HG02763 (cell line): Measurements from ENCODE around the gene S1PR3.
"Not testable (repeated sequence)": the region's sequence is repeated elsewhere in the genome, so short reads cannot be mapped to it uniquely, and the experiment has no call there.

Experiments used
- ATAC-seq: cut with Tn5 transposase; IDR thresholded peaks from one replicate; pipeline ENCODE4 v1.9.1; 2021; ENCODE audit warnings: mild to moderate bottlenecking, moderate library complexity; ENCODE audit not compliant: unreplicated experiment

Gene S1PR3

DNA sequence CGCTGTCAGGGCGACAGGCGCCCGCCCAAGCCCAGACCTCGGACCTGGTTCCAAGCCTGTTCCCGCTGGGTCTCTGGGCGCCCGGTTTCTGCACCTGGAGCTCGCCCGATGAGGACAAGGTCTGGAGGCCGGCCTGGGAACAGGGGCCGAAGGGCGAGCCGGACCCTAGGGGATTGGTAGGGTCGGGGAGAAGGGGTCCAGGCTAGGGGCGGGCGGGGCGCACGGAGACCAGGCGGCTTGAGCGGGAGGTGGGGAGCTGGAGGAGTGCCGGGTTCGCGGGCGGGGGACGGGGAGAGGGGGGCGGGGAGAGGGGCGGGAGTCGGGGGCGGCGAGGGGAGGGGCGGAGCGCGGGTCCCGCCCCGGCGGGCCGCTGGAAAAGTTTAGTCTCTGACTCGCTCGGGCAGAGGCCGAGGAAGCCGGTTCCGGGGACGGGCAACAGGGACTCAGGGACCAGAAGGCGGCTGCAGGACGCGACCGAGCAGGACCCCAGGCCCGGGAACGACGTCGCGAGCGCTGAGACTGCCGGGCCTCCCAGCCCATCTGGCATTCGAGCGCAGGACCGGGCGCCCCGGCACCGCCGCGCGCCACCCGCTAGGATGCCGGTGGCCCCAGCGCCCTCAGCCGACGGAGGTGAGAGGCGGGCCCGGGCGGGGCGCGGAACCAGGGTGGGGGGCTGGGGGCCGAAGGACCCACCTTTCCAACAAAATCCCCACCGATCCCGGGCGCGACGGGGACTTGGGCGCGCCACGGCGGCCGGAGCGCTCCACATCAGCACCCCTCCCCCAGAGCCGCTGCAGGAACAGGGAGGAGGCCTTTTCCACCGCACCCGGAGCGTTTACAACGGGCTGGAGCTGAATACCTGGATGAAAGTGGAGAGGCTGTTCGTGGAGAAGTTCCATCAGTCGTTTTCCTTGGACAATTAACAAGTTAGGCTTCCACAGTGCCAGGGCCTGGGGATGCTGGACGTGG is at the start of gene S1PR3:
S1PR3 (plus strand) TSS at position 403 of the 969 bp plus-strand sequence. CDS start 9,733 bp downstream, outside the sequence.
- ATAC-seq: no peak

DNA sequence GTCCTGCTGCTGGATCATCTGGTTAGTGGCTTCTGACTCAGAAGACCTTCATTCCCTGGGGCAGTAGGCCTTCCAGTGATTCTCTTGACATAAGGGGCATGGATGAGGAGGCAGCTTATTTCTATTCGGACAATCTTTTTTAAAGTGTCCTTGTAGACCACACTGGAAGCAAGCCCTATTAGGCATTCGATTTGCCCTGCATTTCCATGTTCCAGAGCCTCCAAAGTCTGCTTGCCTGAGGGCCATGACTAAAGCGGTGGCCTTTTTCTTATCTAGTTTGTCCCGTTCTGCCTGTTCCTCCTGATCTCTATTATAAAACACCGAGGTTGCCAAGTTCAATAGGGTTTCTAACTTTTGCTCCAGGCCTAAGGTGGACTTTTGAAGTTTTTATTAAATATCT is 49.7 kb upstream of the S1PR3 start:
- ATAC-seq: not testable (repeated sequence)

DNA sequence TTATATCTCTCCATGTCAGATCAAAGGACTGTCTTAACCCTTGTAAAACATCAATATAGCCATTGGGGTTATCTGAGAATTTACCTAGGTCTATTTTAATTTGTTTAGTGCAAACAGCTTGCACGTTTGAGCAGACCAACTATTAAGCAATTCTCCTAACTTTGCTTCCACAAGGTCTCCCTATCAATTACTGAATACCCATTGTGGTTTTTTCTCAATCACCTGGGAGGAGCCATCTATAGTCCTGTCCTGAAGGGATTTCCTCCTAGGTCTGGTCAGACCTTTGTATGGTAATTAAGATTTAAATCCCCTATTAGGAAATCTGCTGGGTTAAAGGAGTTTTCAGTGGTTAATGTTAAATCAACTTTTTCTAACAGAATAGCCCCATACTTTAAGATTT is 48.9 kb upstream of the S1PR3 start:
- no peak for ATAC-seq

DNA sequence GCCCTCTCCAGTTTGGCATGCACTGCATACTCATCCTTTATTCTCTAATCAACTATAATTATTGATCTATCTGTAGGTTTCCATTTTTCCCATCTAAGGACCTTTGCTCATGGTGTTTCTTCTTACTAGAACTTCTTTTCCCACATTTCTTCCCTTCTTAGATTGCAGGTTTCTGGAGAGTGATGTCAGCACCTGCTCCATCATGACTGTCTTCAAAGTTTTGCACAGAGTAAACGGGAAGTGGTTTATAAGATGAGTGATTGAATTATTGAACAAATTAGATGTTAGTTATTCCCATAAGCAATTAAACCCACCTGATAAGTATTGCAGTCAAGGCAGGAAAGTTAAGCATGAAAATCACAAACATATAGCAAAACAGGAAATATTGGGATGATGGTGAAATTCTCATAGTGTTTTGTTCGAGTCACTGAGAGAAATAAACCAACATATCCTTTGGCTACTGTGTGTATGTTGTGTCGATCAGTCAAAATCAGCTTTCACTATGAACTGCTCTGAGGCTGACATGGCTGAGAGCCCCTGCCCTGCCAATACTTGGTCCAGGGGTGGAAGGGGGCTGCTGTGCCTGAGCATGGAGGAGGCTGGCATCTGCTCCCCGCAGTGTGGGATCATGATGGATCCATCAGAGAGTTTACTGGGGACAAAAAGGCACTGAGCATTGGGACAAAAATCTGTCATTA is 45.5 kb upstream of the S1PR3 start:
- no peak for ATAC-seq

DNA sequence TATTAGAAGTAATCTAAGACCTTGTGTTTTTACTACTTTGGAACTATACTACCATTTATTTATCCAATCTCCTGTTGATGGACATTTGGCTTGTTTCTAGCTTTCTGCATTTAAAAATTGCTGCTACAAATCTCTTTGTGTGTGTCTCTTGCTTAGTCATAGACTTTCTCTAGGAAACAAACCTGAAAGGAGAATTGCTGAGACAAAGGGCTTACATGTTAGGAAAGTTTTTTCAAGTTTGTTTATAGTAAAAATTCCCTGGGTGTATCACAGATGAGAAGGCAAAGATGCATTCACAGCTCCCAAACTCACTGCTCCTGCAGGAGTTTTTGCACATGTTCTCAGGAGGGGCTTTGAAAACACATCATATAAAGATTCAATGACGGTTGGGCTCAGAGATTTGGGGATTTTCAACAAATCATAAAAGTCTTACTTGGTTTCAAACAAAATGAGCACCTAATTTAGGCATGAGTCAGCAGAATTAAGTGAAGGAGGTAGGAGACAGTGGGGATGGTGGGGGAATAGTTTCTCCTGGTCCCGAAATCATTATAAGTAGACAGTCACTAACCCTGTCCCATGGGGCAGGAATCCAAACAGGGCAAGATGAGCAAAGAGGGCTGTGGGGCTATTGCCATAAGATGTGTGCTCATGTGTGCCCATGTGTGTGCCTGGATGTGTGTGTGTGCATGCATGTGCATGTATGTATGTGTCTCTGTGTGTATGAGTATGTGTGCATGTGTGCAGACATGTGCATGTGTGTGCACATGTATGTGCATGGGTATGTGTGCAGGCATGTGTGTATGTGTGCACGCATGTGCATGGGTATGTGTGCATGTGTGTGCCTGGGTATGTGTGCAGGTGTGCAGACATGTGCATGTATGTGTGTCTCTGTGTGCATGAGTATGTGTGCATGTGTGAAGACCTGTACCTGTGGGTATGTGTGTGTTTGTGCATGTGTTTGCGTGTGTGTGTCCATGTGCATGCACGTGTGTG is 43.4 kb upstream of the S1PR3 start:
- ATAC-seq: no peak

DNA sequence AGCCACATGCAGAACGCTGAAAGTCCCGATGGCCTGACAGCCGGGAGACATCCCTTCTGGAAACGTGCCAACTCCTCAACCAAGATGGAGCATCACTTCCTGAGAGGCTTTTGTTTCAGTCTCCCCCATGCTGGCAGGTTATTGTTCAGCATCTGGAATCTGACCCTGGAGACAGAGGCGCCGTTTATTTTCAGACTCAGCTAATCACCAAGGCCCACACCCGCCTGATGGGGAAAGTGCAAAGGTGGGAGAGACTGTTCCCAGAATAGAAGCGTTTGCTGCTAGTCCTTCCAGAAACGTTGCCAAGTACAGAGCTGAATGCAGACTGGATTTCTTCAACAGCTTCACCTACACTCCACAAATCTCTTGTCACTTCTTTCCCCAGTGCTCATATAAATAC is 41.8 kb upstream of the S1PR3 start:
- ATAC-seq: no peak

DNA sequence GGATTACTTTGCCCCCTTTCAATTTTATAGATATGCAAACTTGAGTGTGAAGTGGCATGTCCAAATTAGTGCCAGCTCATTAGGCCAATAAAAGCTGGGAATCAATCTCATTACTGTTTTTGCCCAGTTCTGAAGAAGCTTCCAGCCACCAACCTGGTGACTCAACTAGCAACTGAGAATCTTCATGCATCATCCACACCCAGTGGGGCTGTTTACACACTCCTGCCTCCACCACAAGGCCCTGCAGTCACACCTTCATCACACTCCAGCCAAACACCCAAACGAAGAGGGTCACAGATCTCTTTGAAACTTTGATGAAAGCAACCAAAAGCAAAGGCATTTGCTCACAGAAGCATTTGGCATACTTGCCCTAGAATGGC is 41.3 kb upstream of the S1PR3 start:
- no peak for ATAC-seq

DNA sequence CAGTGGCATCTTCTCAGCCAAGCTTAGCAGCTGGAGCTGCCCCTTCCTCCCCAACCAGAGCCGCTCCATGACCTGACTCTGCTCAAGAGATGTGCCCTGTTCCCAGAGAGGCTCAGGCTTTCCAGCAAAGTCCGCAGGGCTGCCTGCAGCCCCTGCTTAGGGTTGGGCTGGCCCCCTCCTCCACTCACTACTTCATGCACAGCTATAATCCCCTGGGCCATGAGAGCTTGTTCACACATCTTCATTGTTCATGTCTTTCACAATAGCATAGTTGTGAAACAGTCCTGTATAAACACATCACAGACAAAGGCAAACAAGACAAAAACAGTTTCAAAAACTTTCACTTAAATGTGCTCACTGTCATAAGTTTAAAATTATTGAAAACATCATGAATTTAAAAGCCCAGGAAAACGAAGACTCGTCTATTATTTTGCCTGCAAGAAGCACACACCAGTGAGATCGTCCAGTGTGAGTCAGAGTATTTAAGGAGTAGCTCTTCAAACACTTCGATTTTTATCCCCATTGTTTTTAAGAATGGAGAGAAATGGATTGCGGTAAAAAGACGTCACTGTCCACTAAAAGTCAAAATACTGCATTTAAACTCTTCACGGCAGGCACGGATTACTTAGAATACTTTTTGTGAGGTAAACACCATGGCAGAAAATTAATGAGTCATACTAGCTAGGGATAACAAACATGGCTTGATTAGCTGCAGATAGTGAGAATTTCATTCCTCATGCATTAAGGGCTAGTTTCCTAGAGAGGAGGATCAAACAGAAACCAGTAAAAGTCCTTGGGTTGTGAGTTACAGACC is 40.7 kb upstream of the S1PR3 start:
- no peak for ATAC-seq

DNA sequence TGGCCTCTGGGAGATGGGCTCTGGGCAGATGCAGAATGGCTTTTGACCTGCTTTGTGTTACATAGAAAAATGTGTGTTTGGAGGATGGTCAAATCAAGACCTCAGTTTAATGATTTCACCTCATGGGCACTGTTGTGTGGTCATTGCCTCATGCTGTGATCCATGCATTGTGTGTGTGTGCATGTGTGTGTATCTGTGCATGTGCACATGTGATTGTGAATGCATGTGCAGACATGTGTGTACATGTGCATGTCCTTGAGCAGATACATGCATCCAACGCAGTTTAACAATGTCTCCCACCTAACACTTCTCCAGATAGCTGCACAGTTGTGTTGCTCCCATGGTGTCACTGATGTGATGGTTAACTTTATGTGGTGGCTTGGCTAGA is 40.1 kb upstream of the S1PR3 start:
- no peak for ATAC-seq

DNA sequence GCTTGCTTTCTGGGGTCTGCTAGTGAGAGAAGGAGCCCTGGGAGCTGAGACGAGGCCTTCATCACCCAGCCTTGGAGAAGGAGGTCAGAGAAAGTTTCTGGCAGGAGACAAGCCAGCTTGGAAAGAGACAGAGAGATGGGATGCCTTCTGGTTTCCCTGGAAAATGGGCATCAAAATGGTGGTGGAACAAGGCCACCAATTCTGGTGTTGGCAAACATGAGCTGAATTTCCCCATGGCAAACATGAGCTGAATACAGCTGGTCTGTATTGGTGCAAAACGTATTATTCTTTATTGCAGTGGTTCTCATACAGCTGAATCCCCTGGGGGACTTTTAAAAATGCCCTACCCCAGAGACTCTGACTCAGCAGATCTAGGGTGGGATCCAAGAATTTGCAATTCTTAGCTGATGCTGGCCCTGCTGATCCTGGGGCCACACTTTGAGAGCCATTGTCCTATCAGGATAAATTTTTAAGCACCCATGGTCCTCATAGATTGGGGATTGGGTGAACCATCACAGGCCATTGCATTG is 39.1 kb upstream of the S1PR3 start:
- no peak for ATAC-seq

DNA sequence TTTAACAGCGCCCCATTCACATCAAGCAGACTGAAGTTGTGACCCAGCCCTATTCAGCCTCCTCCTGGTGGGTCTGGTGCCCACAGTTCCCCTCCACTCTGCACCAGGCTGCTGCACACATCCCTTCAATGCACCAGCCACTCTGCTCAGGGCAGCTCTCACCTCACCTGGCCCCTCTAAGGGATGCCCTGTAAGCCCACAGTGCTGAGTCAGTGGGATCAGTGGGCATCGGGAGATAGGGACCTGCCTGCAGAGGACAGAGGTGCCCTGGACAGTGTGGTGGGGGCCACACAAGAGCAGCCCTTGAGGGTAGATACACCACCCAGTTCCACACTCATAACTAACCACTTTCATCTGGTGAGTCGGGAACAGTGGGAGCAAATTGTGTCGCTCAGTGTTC is 38.3 kb upstream of the S1PR3 start:
- ATAC-seq: no peak

DNA sequence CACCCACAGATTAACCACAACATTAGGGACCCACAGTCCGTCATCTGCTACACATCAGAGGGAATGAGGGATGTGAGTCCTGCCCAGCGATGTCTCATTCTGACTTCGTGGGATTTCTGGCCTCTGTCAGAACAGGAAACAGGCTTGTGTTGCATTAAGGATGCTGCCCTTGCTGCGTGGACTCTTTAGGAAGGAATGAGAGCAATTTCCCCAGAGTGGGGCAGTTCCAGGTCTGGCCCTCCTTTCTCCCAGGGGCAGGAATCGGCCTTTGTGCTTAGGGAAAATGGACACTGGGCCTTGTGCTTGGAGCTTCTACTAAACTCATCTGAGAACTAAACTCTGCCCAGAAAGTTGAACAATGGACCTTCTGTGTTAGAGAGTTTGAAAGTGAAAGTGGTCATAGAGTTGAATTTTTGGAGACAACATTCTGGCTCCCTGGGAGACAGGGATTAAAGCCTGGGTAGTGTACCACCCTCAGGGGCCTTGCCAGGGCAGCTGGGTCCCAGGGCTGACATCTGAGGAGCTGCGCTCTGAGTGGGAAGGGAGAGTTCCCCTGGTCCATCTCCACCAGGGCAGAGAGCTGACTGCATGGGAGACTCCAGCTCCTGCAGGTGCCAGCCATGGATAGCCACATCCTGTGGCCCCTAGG is 37.8 kb upstream of the S1PR3 start:
- ATAC-seq: no peak

DNA sequence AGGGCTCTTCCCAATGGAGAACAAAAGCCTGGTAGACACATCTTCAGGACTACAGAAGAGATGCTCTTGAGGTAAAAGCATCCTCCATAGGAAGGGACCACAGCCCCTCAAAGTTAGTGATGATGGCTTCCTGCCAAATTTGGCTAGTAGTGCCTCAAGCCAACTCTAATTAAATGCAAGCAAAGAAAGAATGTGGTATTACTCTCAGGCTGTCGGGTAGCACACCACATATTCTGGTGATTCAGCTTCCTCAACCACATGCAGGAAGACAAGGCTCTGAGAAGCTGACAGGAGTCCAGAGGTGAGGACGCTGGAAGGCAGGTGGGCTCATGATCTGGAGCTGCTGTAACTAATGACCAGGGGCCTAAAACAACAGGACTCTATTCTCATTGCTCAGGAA is 37.2 kb upstream of the S1PR3 start:
- ATAC-seq: no peak

DNA sequence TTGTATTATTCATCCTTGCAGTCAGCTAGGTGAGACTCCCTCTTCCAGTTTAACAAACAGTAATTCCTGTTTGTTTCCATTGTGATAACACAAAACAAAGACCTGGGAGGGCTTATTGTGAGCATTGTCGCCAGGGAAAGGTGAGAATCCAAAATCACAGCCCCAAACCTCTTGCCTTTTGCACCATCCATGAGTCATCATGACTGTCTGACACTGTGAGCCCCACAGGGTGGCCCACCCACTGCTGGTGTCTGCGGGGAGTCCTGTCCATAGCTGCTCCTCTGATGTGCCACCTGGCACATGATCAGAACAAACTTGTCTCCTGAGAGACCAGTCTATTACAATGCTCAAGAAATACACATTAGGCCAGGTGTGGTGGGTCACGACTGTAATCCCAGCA is 33.7 kb upstream of the S1PR3 start:
- no peak for ATAC-seq

DNA sequence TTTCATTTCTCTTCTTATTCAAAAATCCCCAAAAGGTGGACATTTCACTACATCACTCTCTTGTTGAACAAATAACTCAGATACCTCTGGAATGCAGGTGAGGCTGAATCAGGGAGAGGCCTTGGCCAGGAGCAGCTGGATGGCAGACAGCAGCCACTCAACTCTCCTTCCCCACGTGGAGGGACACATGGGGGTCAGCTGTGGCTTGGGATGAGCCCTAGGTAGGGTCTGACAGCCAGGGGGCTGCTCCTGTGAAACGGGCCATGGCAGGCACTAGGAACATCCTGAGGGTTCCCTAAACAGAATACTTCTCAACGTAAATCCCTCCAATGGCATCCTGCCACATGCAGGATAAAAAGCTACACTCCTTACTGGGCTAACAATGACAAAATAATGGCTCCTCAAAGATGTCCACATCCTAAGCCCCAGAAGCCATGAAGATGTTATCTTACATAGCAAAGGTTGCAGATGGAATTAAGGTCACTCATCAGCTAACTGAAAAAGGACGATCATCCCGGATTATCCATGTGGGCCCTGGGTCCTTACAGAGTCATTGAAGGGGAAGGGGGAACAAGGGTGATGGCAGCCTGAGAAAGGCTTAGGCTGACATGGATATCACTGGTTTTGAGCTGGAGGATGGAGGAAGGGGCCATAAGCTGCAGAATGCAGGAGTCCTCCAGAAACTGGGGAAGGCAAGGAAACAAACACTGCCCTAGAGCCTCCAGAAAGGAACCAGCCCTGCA is 31.4 kb upstream of the S1PR3 start:
- ATAC-seq: no peak

DNA sequence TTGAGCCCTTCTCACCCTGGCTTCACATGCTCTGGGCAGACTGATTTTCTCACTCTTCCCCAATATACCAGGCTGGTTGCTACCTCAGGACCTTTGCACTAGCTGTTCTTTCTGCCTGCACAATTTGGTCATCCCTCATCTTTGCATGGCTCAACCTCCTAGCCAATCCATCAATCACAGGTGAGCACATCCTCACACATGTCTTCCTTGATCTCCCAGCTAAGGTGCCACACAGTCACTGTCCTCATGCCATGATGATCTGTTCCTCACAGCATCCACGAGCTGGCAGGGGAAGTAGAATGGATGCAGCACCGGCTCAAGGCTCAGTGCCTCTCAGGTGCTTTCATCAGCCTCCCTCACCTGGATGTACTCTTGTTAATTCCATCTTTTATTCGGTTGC is 30.6 kb upstream of the S1PR3 start:
- ATAC-seq: no peak

DNA sequence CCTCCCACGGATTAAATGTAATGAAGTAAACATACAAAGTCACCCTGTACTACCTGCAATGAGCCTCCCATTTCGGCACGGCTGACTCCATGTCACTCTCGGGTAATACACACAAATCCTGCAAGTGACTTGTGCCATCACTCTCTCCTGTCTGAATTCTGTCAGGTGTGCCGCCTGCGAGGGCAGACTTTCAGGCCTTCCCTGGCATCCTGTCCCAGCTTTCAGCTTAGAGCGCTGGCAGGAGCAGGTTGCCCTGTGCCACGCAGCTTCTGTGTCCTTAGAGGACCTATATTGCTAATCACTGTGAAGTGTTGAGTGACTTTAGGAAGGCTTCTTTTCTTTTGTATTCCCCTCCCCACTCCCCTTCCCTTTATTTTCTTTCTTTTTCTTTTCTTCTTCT is 25.8 kb upstream of the S1PR3 start:
- no peak for ATAC-seq

DNA sequence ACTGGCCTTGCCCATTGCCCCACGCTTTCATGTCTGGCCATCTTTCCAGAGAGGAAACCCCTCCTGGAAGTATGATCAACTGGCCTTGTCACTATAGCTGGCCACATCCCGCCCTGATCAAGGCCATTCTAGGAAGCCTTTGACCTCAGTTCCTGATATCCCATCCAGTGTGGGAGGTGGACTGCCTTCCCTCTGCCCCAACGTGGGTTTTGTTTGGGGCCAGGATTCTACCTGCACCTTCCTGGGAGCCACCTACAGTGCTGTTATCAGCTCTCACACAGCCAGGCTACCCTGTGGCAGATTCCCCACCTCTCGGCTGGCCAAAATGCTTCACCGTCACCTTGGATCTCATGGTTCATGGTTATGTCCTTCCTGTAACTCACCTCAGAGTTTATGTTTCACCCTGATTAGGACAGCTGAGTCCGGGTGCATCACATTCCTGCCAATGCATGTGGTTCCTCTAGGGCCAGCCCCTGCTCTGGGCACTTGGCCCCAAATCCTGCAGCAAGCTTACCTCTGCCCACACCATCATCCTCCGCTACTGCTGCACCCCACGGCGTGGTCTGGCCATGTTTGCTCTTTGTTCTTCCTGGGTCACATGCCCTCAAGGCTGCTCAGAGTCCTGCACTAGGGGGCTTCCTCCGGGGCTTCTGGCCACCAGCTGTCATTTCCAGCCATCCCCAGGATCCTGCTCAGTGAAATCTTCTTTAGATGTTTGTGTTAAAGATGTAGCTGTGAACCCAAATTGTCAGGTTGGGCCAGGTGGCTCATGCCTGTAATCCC is 24.2 kb upstream of the S1PR3 start:
- ATAC-seq: no peak
